ENCODE results near the gene IL11.

GRCh38 chr19:55379174-55379573 lies 8.9 kb upstream of the IL11 start:
- TF ChIP-seq POLR2AphosphoS5 (IDR thresholded peaks at IDR 0.05; ENCODE audit: low read depth, low read length) (no peak), TAF1 (IDR thresholded peaks at IDR 0.05; ENCODE audit: borderline replicate concordance, insufficient read depth, low read length) (no peak), REST (IDR thresholded peaks at IDR 0.05; ENCODE audit: insufficient read depth in 1 of 2, low read depth in 2 of 2, low read length in 2 of 2) (no peak), SIN3A (IDR thresholded peaks at IDR 0.05; ENCODE audit: borderline replicate concordance, insufficient read depth, low read length) (no peak), FOXP2 (optimal IDR thresholded peaks at IDR 0.05; ENCODE audit: borderline replicate concordance, extremely low read depth, extremely low read length, insufficient read depth) (no peak)
